B cell (primary cell): ENCODE measurements around the gene SRP54. TPM values are rescaled to one million over a fixed set of nuclear protein-coding genes. Genes with fewer than 3 reads are reported as not detected.

Experiments used
- ATAC-seq: fragments of 200-7000 bp; cut with Tn5 transposase; one replicate; pipeline ENCODE4 v1.10.0; 2021; ENCODE audit warnings: low read depth, mild to moderate bottlenecking, moderate number of reproducible peaks, moderate library complexity
- CTCF ChIA-PET: fragments of 350-600 bp; sonication (Branson Sonifier 250); formaldehyde crosslinking; loops from one replicate; lab custom pipeline; 2021; ENCODE audit warnings: antibody characterized with exemption, inconsistent platforms; lab: Charles Lee
- POLR2A ChIA-PET: fragments of 350-600 bp; sonication (Branson Sonifier 250); formaldehyde crosslinking; loops from one replicate; lab custom pipeline; 2021; ENCODE audit warnings: antibody characterized with exemption; lab: Charles Lee
- DNase-seq: peaks from one replicate; pipeline ENCODE4 v3.0.0; 2013
- H2AFZ ChIP-seq: 2 replicates; pipeline ENCODE4 v1.6.1; 2012; ENCODE audit warnings: mild to moderate bottlenecking, low read depth, low read length; ENCODE audit not compliant: insufficient read depth, poor library complexity, severe bottlenecking
- H3K27ac ChIP-seq, 2 donors: 1 replicate in 1 of 2; 2 replicates in 1 of 2; pipeline ENCODE4 v1.5.1; 2012 to 2013; ENCODE audit warnings: low read length in 2 of 2, mild to moderate bottlenecking in 2 of 2, moderate library complexity in 1 of 2
- H3K27me3 ChIP-seq, 4 experiments: fragments of 200-600 bp in 1 of 4; sonication (generic) in 1 of 4; replicated peaks in 1 of 4; 1 replicate in 2 of 4; 2 replicates in 2 of 4; pipeline versions ENCODE4 v1.6.1 to v1.7.0; 2013 to 2016; ENCODE audit warnings: low read length in 3 of 4, mild to moderate bottlenecking in 2 of 4, mixed read lengths in 1 of 4, moderate library complexity in 1 of 4; ENCODE audit not compliant: insufficient read depth in 4 of 4, control insufficient read depth in 3 of 4; ENCODE audit errors: control extremely low read depth in 1 of 4
- H3K36me3 ChIP-seq, 2 experiments: replicated peaks in 1 of 2; 1 replicate in 1 of 2; 2 replicates in 1 of 2; pipeline versions ENCODE4 v1.6.1 to v1.7.1; 2013; ENCODE audit warnings: low read length in 1 of 2; ENCODE audit not compliant: insufficient read depth in 2 of 2, control insufficient read depth in 1 of 2; ENCODE audit errors: control extremely low read depth in 1 of 2, extremely low read depth in 1 of 2
- H3K4me1 ChIP-seq, 2 donors: fragments of 200-600 bp in 1 of 2; sonication (generic) in 1 of 2; 1 replicate in 1 of 2; 2 replicates in 1 of 2; pipeline versions ENCODE4 v1.5.1 to v1.6.1; 2013 to 2017; ENCODE audit warnings: low read length in 2 of 2; ENCODE audit not compliant: control insufficient read depth in 2 of 2, insufficient read depth in 2 of 2
- H3K4me2 ChIP-seq: replicated peaks from 2 replicates; pipeline ENCODE3; 2012; ENCODE audit warnings: mild to moderate bottlenecking, low read depth, low read length; ENCODE audit not compliant: poor library complexity, severe bottlenecking
- H3K4me3 ChIP-seq, 5 experiments: fragments of 200-600 bp in 1 of 5; sonication (generic) in 1 of 5; 1 replicate in 3 of 5; 2 replicates in 2 of 5; pipeline versions ENCODE4 v1.5.1 to v1.7.0; 2011 to 2016; ENCODE audit warnings: low read length in 4 of 5, mild to moderate bottlenecking in 4 of 5, low read depth in 2 of 5, control low read depth in 1 of 5, moderate library complexity in 1 of 5; ENCODE audit not compliant: insufficient read depth in 1 of 5; ENCODE audit errors: control extremely low read depth in 1 of 5, extremely low read depth in 1 of 5
- H3K79me2 ChIP-seq: fragments of 200-600 bp; sonication (generic); one replicate; pipeline ENCODE4 v1.6.0; 2016; ENCODE audit warnings: low read length; ENCODE audit not compliant: control insufficient read depth, insufficient read depth
- H3K9ac ChIP-seq: fragments of 200-600 bp; sonication (generic); 2 replicates; pipeline ENCODE4 v1.6.1; 2017; ENCODE audit warnings: mild to moderate bottlenecking, low read length, moderate library complexity
- H3K9me3 ChIP-seq, 3 donors: one replicate each; pipeline versions ENCODE4 v1.6.1 to v1.7.1; 2013; ENCODE audit warnings: low read length in 2 of 3; ENCODE audit not compliant: control insufficient read depth in 2 of 3, insufficient read depth in 1 of 3; ENCODE audit errors: control extremely low read depth in 1 of 3
- H4K20me1 ChIP-seq: 2 replicates; pipeline ENCODE4 v1.6.0; 2012; ENCODE audit warnings: mild to moderate bottlenecking, low read length; ENCODE audit not compliant: insufficient read depth, control insufficient read depth, poor library complexity, severe bottlenecking
- H3K27ac Mint-ChIP-seq: one replicate; pipeline ENCODE4 v1.8.0; 2021; ENCODE audit warnings: mixed read lengths
- H3K27me3 Mint-ChIP-seq: one replicate; pipeline ENCODE4 v1.8.0; 2021; ENCODE audit warnings: mixed read lengths
- H3K4me1 Mint-ChIP-seq: one replicate; pipeline ENCODE4 v1.8.0; 2021; ENCODE audit warnings: mixed read lengths
- H3K4me3 Mint-ChIP-seq: one replicate; pipeline ENCODE4 v1.8.0; 2021; ENCODE audit warnings: mixed read lengths
- H3K9me3 Mint-ChIP-seq: one replicate; pipeline ENCODE4 v1.8.0; 2022; ENCODE audit warnings: mixed read lengths; ENCODE audit not compliant: insufficient read depth
- CTCF ChIP-seq: fragments of 200-600 bp; IDR thresholded peaks from one replicate; pipeline ENCODE4 v1.8.0; 2022; ENCODE audit warnings: antibody characterized with exemption, mild to moderate bottlenecking
- EZH2 ChIP-seq: IDR thresholded peaks from 2 replicates; pipeline ENCODE4 v1.6.1; 2012; ENCODE audit warnings: borderline replicate concordance, low read depth, mild to moderate bottlenecking, moderate library complexity, low read length; ENCODE audit not compliant: insufficient read depth, poor library complexity, severe bottlenecking
- WGBS: methylation state at CpG from one replicate; pipeline ENCODE4 v1.1.5; 2013; ENCODE audit warnings: missing lambda C conversion rate; ENCODE audit not compliant: insufficient coverage; 5-methylcytosine and 5-hydroxymethylcytosine counted together
- intact Hi-C: fragments of 100-400 bp; cut with micrococcal nuclease; formaldehyde crosslinking; loops from one replicate; pipeline ENCODE4 v1.10.0; 2022
- polyA plus RNA-seq: library from polyadenylated mRNA; depleted of rRNA; stranded (reverse); fragments of >200 nt; gene quantifications from 2 replicates; pipeline ENCODE4 v1.2.3, GENCODE V29; 2012
- total RNA-seq, 2 donors: library from RNA; stranded (reverse); fragments of 120-200 nt in 1 of 2; gene quantifications; 1 replicate in 1 of 2; 2 replicates in 1 of 2; pipeline versions ENCODE4 v1.2.3 to v1.2.4, GENCODE V29; 2013 to 2022

Gene SRP54
- total and polyA plus RNA-seq, 2 donors (not counting 1 experiment from before 2014, with no cell fraction given) = 18.4 to 54.9 TPM

- no peak for ATAC-seq
- 100% methylated on average over 2 of the region's 5 CpGs for WGBS
- Histone ChIP-seq H3K4me2 (no peak overlapping the region), H3K9me3 (no peaks in the 10 kb centered on the region), H4K20me1 (peaks cover 13% of the 10 kb centered on the region), H3K27me3 (no peaks in the 10 kb centered on the region), H3K4me3 (no peak overlapping the region), H3K79me2 (peaks cover 81% of the 10 kb centered on the region), H3K4me1 (peaks cover 12 to 14% of the 10 kb centered on the region in 2 donors), H2AFZ (no peak overlapping the region), H3K9ac (no peak overlapping the region), H3K27ac (no peak overlapping the region), H3K36me3 (peaks cover 0 to 2% of the 10 kb centered on the region in 2 experiments)
- no peak overlapping the region for H3K4me3 Mint-ChIP-seq
- no peak overlapping the region for H3K27ac Mint-ChIP-seq
- H3K27me3 Mint-ChIP-seq = no peaks in the 10 kb centered on the region
- H3K4me1 Mint-ChIP-seq = peaks cover 9% of the 10 kb centered on the region
- H3K9me3 Mint-ChIP-seq = no peaks in the 10 kb centered on the region
- POLR2A ChIA-PET = no interaction called here
- intact Hi-C loops = no loop called here
- CTCF ChIA-PET = interaction anchor here (1.5 kb wide), 1 partner anchor 67 kb away, joined by 3 read pairs; the partner anchor contains the start of gene FAM177A1
- no peak for DNase-seq
- TF ChIP-seq CTCF = no peak
- TF ChIP-seq EZH2 = no peak
Observed at GRCh38 chr14:34978444-34978843, 4.3 kb upstream of the SRP54 start.

GRCh38 chr14:34980337-34980900, 2.4 kb upstream of the SRP54 start:
- Histone ChIP-seq H2AFZ (peak overlapping the region; percentile 92), H3K4me1 (peaks cover 25 to 26% of the 10 kb centered on the region in 2 donors), H3K9ac (peak overlapping the region; percentile 96), H3K9me3 (no peaks in the 10 kb centered on the region), H3K27ac (no peak overlapping the region), H3K27me3 (no peaks in the 10 kb centered on the region), H3K79me2 (peaks cover 82% of the 10 kb centered on the region), H4K20me1 (peaks cover 10% of the 10 kb centered on the region), H3K4me3 (no peak overlapping the region), H3K4me2 (peak overlapping the region; percentile 90), H3K36me3 (peaks cover 0 to 2% of the 10 kb centered on the region in 2 experiments)
- Mint-ChIP-seq H3K9me3 (no peaks in the 10 kb centered on the region), H3K27ac (no peak overlapping the region), H3K4me3 (no peak overlapping the region), H3K4me1 (peaks cover 10% of the 10 kb centered on the region), H3K27me3 (no peaks in the 10 kb centered on the region)
- DNase-seq = no peak
- WGBS = 100% methylated on average over 5 of the region's 11 CpGs
- POLR2A ChIA-PET = no interaction called here
- TF ChIP-seq CTCF = no peak
- no peak for TF ChIP-seq EZH2
- CTCF ChIA-PET = interaction anchor here (0.7 to 2.9 kb wide), 6 partner anchors 66 to 257 kb away, joined by 3 to 15 read pairs (median 4); partner anchors contain the start of genes BAZ1A, FAM177A1 and PRORP
- intact Hi-C loops = loop anchor here (5.0 kb wide), 2 partner anchors 443 to 827 kb away; partner anchors contain the start of genes EAPP and RALGAPA1
- ATAC-seq = no peak
